Mesendoderm (in vitro differentiated cells): ENCODE measurements around the gene HPS3.
A peak's percentile ranks its signal among the peaks of the same experiment; 100 is the strongest.

Experiments
- DNase-seq: peaks from one replicate; pipeline ENCODE4 v3.0.0; 2013
- H2AK5ac ChIP-seq: 2 replicates; pipeline ENCODE4 v1.6.1; 2013; ENCODE audit warnings: low read length, inconsistent platforms
- H2BK120ac ChIP-seq: 2 replicates; pipeline ENCODE4 v1.6.1; 2013; ENCODE audit warnings: low read depth, mild to moderate bottlenecking, low read length, moderate library complexity, mixed read lengths
- H2BK15ac ChIP-seq: replicated peaks from 2 replicates; pipeline ENCODE4 v1.6.1; 2013; ENCODE audit warnings: low read depth, mild to moderate bottlenecking, moderate library complexity
- H2BK5ac ChIP-seq: 2 replicates; pipeline ENCODE4 v1.6.1; 2013; ENCODE audit warnings: low read length, inconsistent platforms
- H3K18ac ChIP-seq: 2 replicates; pipeline ENCODE4 v1.6.1; 2013; ENCODE audit warnings: mild to moderate bottlenecking, low read length, mixed read lengths
- H3K23ac ChIP-seq: one replicate; pipeline ENCODE4 v1.6.1; 2013; ENCODE audit warnings: low read length
- H3K27ac ChIP-seq: 2 replicates; pipeline ENCODE4 v1.5.1; 2013; ENCODE audit warnings: low read depth, mild to moderate bottlenecking, inconsistent platforms, low read length, moderate library complexity
- H3K27me3 ChIP-seq: 2 replicates; pipeline ENCODE4 v1.6.1; 2013; ENCODE audit warnings: low read length, control low read depth, mild to moderate bottlenecking, inconsistent platforms; ENCODE audit not compliant: insufficient read depth, poor library complexity
- H3K36me3 ChIP-seq: 2 replicates; pipeline ENCODE4 v1.6.1; 2013; ENCODE audit warnings: low read length, inconsistent platforms; ENCODE audit not compliant: control insufficient read depth, insufficient read depth
- H3K4ac ChIP-seq: one replicate; pipeline ENCODE4 v1.6.1; 2013; ENCODE audit warnings: low read depth, mild to moderate bottlenecking, low read length, moderate library complexity
- H3K4me1 ChIP-seq: 2 replicates; pipeline ENCODE4 v1.6.1; 2013; ENCODE audit warnings: low read depth, low read length, inconsistent platforms; ENCODE audit not compliant: control insufficient read depth
- H3K4me2 ChIP-seq: 2 replicates; pipeline ENCODE4 v1.6.1; 2013; ENCODE audit warnings: low read length
- H3K4me3 ChIP-seq: 2 replicates; pipeline ENCODE4 v1.5.1; 2013; ENCODE audit warnings: mild to moderate bottlenecking, low read length
- H3K56ac ChIP-seq: one replicate; pipeline ENCODE4 v1.6.1; 2013; ENCODE audit warnings: low read length
- H3K79me1 ChIP-seq: 2 replicates; pipeline ENCODE4 v1.6.1; 2013; ENCODE audit warnings: low read length, inconsistent platforms
- H3K79me2 ChIP-seq: 2 replicates; pipeline ENCODE4 v1.6.1; 2013; ENCODE audit warnings: mild to moderate bottlenecking, low read length; ENCODE audit not compliant: control insufficient read depth, insufficient read depth
- H3K9ac ChIP-seq: 2 replicates; pipeline ENCODE4 v1.6.1; 2013; ENCODE audit warnings: low read length, inconsistent platforms
- H4K5ac ChIP-seq: one replicate; pipeline ENCODE4 v1.6.1; 2013; ENCODE audit warnings: low read length
- H4K8ac ChIP-seq: one replicate; pipeline ENCODE4 v1.6.1; 2013; ENCODE audit warnings: low read depth, mild to moderate bottlenecking, control low read depth, low read length, moderate library complexity
- WGBS: extraction: QIAGEN DNeasy Blood & Tissue Kit; methylation state at CpG from one replicate; pipeline ENCODE4 v1.1.7; 2013; ENCODE audit warnings: low lambda C conversion rate, missing lambda C conversion rate; ENCODE audit not compliant: insufficient coverage; ENCODE audit errors: extremely low coverage; 5-methylcytosine and 5-hydroxymethylcytosine counted together

The HPS3 gene

GRCh38 chr3:149086232-149086988 lies 43.0 kb upstream of the HPS3 start, which contains the start of gene HLTF:
Gene HLTF (minus strand): TSS chr3:149086533. CDS start chr3:149086336, 197 bp downstream.
- no peaks in the 10 kb centered on the region for H3K36me3 ChIP-seq
- peak; percentile 99 for DNase-seq
- whole genome bisulfite sequencing, result no CpG with 5 or more reads among the region's 57 CpGs

GRCh38 chr3:149087208-149087607 lies 42.2 kb upstream of the HPS3 start:
- H3K79me1 ChIP-seq, result no peaks in the 10 kb centered on the region
- no peaks in the 10 kb centered on the region for H3K4me1 ChIP-seq
- H3K79me2 ChIP-seq, result no peaks in the 10 kb centered on the region
- H3K36me3 ChIP-seq, result no peaks in the 10 kb centered on the region
- no peak overlapping the region for H3K27ac ChIP-seq
- no peaks in the 10 kb centered on the region for H3K27me3 ChIP-seq
- no peak overlapping the region for H3K23ac ChIP-seq
- DNase-seq, result no peak
- H3K4me2 ChIP-seq, result no peak overlapping the region
- H3K9ac ChIP-seq, result no peak overlapping the region
- no peak overlapping the region for H2BK5ac ChIP-seq
- H3K4ac ChIP-seq, result no peak overlapping the region
- no peak overlapping the region for H2AK5ac ChIP-seq
- H3K4me3 ChIP-seq, result no peak overlapping the region
- no peak overlapping the region for H3K18ac ChIP-seq
- no peak overlapping the region for H4K5ac ChIP-seq
- no CpG with 5 or more reads among the region's 15 CpGs for WGBS
- H4K8ac ChIP-seq, result no peak overlapping the region
- no peak overlapping the region for H3K56ac ChIP-seq
- H2BK15ac ChIP-seq, result no peak overlapping the region
- H2BK120ac ChIP-seq, result no peak overlapping the region

More at GRCh38 chr3:149086232-149086988, 43.0 kb upstream of the HPS3 start, which contains the start of gene HLTF:
- Histone ChIP-seq H3K9ac (peak within 1 kb of the TSS; percentile 81), H3K79me1 (no peaks in the 10 kb centered on the region), H3K27ac (peak within 1 kb of the TSS; percentile 62), H4K8ac (no peak within 1 kb of the TSS), H3K4ac (no peak within 1 kb of the TSS), H4K5ac (peak within 1 kb of the TSS; percentile 44), H2AK5ac (no peak within 1 kb of the TSS), H3K56ac (peak within 1 kb of the TSS; percentile 83), H2BK120ac (no peak within 1 kb of the TSS), H2BK5ac (peak within 1 kb of the TSS; percentile 40), H3K27me3 (no peaks in the 10 kb centered on the region), H3K79me2 (no peaks in the 10 kb centered on the region), H3K4me1 (no peaks in the 10 kb centered on the region), H3K4me3 (peak within 1 kb of the TSS; percentile 42), H3K23ac (no peak within 1 kb of the TSS), H3K18ac (peak within 1 kb of the TSS; percentile 52), H2BK15ac (no peak within 1 kb of the TSS), H3K4me2 (peak within 1 kb of the TSS; percentile 74)

GRCh38 chr3:149089395-149089794 lies 40.0 kb upstream of the HPS3 start:
- H3K23ac ChIP-seq, result no peak overlapping the region
- H3K4me1 ChIP-seq, result no peaks in the 10 kb centered on the region
- no peak overlapping the region for H3K4me2 ChIP-seq
- no peak overlapping the region for H3K4me3 ChIP-seq
- H3K56ac ChIP-seq, result no peak overlapping the region
- no peak overlapping the region for H3K27ac ChIP-seq
- H2BK120ac ChIP-seq, result no peak overlapping the region
- no peak overlapping the region for H2BK5ac ChIP-seq
- H4K8ac ChIP-seq, result no peak overlapping the region
- H3K9ac ChIP-seq, result no peak overlapping the region
- H3K79me2 ChIP-seq, result no peaks in the 10 kb centered on the region
- no peak overlapping the region for H4K5ac ChIP-seq
- WGBS, result no CpG with 5 or more reads among the region's 3 CpGs
- H2BK15ac ChIP-seq, result no peak overlapping the region
- H3K79me1 ChIP-seq, result no peaks in the 10 kb centered on the region
- H3K4ac ChIP-seq, result no peak overlapping the region
- H3K36me3 ChIP-seq, result no peaks in the 10 kb centered on the region
- no peak for DNase-seq
- H3K27me3 ChIP-seq, result no peaks in the 10 kb centered on the region
- no peak overlapping the region for H2AK5ac ChIP-seq
- H3K18ac ChIP-seq, result no peak overlapping the region

DNA sequence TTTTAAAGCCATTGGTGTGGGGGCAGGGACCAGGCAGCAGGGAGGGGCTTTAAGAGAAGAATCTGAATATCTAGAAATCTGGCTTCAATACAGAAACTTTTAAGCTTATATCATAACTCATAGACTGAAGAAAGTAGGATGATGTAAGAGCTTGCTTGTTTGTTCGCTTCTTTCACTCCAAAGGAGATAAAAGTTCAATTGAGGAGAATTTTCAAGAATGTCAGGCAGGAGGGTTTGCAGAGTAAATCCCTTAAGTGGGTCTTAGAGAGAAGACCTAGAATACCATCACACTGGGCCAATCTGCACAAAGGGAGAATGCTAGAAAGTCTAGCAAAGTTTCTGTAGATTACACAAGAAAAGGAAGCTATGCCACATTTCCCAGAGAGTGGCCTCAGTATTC lies 39.0 kb upstream of the HPS3 start:
- no peaks in the 10 kb centered on the region for H3K27me3 ChIP-seq
- H3K23ac ChIP-seq, result no peak overlapping the region
- H4K8ac ChIP-seq, result no peak overlapping the region
- H3K4ac ChIP-seq, result no peak overlapping the region
- no peak overlapping the region for H3K27ac ChIP-seq
- H2BK5ac ChIP-seq, result no peak overlapping the region
- no peak overlapping the region for H3K56ac ChIP-seq
- no peaks in the 10 kb centered on the region for H3K4me1 ChIP-seq
- no peaks in the 10 kb centered on the region for H3K79me2 ChIP-seq
- no peak overlapping the region for H3K4me2 ChIP-seq
- H2BK120ac ChIP-seq, result no peak overlapping the region
- no peak for DNase-seq
- H3K18ac ChIP-seq, result no peak overlapping the region
- H3K4me3 ChIP-seq, result no peak overlapping the region
- no peak overlapping the region for H4K5ac ChIP-seq
- H3K36me3 ChIP-seq, result no peaks in the 10 kb centered on the region
- H3K9ac ChIP-seq, result no peak overlapping the region
- H2AK5ac ChIP-seq, result no peak overlapping the region
- H2BK15ac ChIP-seq, result no peak overlapping the region
- H3K79me1 ChIP-seq, result no peaks in the 10 kb centered on the region
- no CpG with 5 or more reads among the region's 1 CpG for WGBS

DNA sequence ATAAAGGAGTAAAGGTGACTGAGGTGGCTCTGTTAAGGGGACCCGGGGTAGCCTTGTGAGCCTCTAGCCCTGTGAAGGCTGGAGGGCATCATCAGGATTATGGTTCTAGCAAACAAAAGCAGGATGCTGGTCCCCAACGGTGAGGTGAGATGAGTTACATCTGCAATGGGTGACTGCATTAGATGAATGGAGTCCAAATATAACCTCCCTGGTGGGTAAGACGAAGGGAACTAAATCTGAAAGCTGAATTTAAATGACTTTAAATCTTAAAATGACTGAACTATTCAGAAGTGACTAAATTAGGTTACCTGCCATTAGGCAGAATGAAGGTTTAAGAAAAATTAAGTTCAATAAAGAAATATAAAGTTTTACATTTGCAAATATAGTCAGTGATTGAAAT lies 38.5 kb upstream of the HPS3 start:
- Histone ChIP-seq H3K4me1 (no peaks in the 10 kb centered on the region), H3K9ac (no peak overlapping the region), H3K56ac (no peak overlapping the region), H3K27me3 (no peaks in the 10 kb centered on the region), H2BK5ac (no peak overlapping the region), H2AK5ac (no peak overlapping the region), H3K79me2 (no peaks in the 10 kb centered on the region), H3K36me3 (no peaks in the 10 kb centered on the region), H3K27ac (no peak overlapping the region), H4K8ac (no peak overlapping the region), H3K4ac (no peak overlapping the region), H2BK120ac (no peak overlapping the region), H2BK15ac (no peak overlapping the region), H3K23ac (no peak overlapping the region), H3K4me2 (no peak overlapping the region), H3K79me1 (no peaks in the 10 kb centered on the region), H4K5ac (no peak overlapping the region), H3K4me3 (no peak overlapping the region), H3K18ac (no peak overlapping the region)
- WGBS, result no CpG with 5 or more reads among the region's 3 CpGs
- DNase-seq, result no peak

GRCh38 chr3:149091983-149092382 lies 37.5 kb upstream of the HPS3 start:
- H3K23ac ChIP-seq, result no peak overlapping the region
- no peak overlapping the region for H4K5ac ChIP-seq
- no peaks in the 10 kb centered on the region for H3K36me3 ChIP-seq
- no peak overlapping the region for H3K4me2 ChIP-seq
- no peak overlapping the region for H3K18ac ChIP-seq
- no peak overlapping the region for H2BK120ac ChIP-seq
- H3K4me1 ChIP-seq, result no peaks in the 10 kb centered on the region
- no peak overlapping the region for H2BK15ac ChIP-seq
- no peak overlapping the region for H3K9ac ChIP-seq
- H3K27me3 ChIP-seq, result no peaks in the 10 kb centered on the region
- no peak for DNase-seq
- no peak overlapping the region for H4K8ac ChIP-seq
- WGBS, result no CpG with 5 or more reads among the region's 4 CpGs
- H2BK5ac ChIP-seq, result no peak overlapping the region
- H3K56ac ChIP-seq, result no peak overlapping the region
- no peaks in the 10 kb centered on the region for H3K79me2 ChIP-seq
- no peak overlapping the region for H3K4me3 ChIP-seq
- H3K79me1 ChIP-seq, result no peaks in the 10 kb centered on the region
- no peak overlapping the region for H3K4ac ChIP-seq
- H2AK5ac ChIP-seq, result no peak overlapping the region
- no peak overlapping the region for H3K27ac ChIP-seq
